ENCODE results near the gene FSHR.

DNA sequence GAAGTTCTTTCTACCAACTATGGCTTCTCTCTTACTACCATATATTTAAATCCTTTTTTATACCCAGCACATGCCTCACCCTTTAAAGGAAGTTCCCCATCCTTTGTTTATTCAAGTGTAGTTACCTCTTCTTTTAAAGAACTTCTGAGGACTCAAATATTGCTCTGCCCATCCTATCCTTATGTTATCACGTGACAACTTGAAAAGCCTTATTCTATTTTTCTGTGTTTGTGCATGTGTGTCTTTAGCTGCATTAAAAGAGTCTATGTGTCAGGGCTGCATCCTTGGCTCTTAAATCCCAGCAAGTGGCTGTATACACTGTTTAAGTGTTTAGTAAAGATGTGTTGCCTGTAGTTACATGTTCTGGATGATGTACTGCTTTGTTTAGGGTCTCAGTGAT lies 22.5 kb downstream of the FSHR start:
- no peak for TF ChIP-seq CTCF (IDR thresholded peaks at IDR 0.05)
- TF ChIP-seq POLR2A (IDR thresholded peaks at IDR 0.05): no peak

Measured in lower leg skin (tissue), 3 donors.